Gastrocnemius medialis (tissue), 4 donors: Measurements from ENCODE around the gene RMND1. TPM values are rescaled to one million over a fixed set of nuclear protein-coding genes. Genes with fewer than 3 reads are reported as not detected.
"Not testable (repeated sequence)": the region's sequence is repeated elsewhere in the genome, so short reads cannot be mapped to it uniquely, and the experiment has no call there.

Experiments used
- ATAC-seq, 2 donors: fragments of 150-250 bp; one replicate each; pipeline ENCODE4 v1.9.1; 2016
- DNase-seq, 2 donors: peaks; one replicate each; pipeline ENCODE4 v3.0.0-alpha.2; 2019
- H3K27ac ChIP-seq, 4 donors: fragments of 200-600 bp; sonication (generic); 1 replicate in 1 of 4; 2 replicates in 3 of 4; pipeline ENCODE4 v1.5.1; 2016 to 2018; ENCODE audit warnings: mild to moderate bottlenecking in 2 of 4, moderate library complexity in 1 of 4
- H3K27me3 ChIP-seq, 3 donors: fragments of 200-600 bp; sonication (generic) in 2 of 3; 1 replicate in 1 of 3; 2 replicates in 2 of 3; pipeline versions ENCODE4 v1.5.1 to v1.6.0; 2016 to 2019; ENCODE audit warnings: mild to moderate bottlenecking in 1 of 3, moderate library complexity in 1 of 3
- H3K36me3 ChIP-seq, 2 donors: fragments of 200-600 bp; sonication (generic) in 1 of 2; one replicate each; pipeline ENCODE4 v1.5.1; 2017 to 2018
- H3K4me1 ChIP-seq, 2 donors: fragments of 200-600 bp; sonication (generic) in 1 of 2; one replicate each; pipeline ENCODE4 v1.5.1; 2016 to 2017; ENCODE audit warnings: mild to moderate bottlenecking in 2 of 2
- H3K4me3 ChIP-seq, 4 donors: fragments of 200-600 bp; sonication (generic) in 3 of 4; 1 replicate in 1 of 4; 2 replicates in 3 of 4; pipeline ENCODE4 v1.5.1; 2016 to 2019; ENCODE audit warnings: mild to moderate bottlenecking in 2 of 4
- H3K9me3 ChIP-seq, 3 donors: fragments of 200-600 bp; sonication (generic) in 2 of 3; 1 replicate in 1 of 3; 2 replicates in 2 of 3; pipeline ENCODE4 v1.5.1; 2016 to 2019
- POLR2A ChIP-seq, 2 donors: fragments of 450-650 bp; IDR thresholded peaks; one replicate each; pipeline ENCODE4 v1.6.1; 2017; ENCODE audit warnings: antibody characterized with exemption in 2 of 2, mild to moderate bottlenecking in 2 of 2, moderate library complexity in 2 of 2
- in situ Hi-C, 4 donors: fragments of 200-750 bp; cut with MboI; loops; one replicate each; pipeline versions ENCODE4 v1.15.0 to v1.8.0; 2017; ENCODE audit warnings: low sequenced_read_pairs in 4 of 4
- intact Hi-C: fragments of 100-400 bp; cut with DNase I; formaldehyde crosslinking; loops from one replicate; pipeline ENCODE4 v1.15.1; 2023; ENCODE audit warnings: low total_unique reads
- total RNA-seq, 4 donors: library from RNA; depleted of rRNA; stranded (reverse); fragments of >200 nt; gene quantifications; one replicate each; pipeline versions ENCODE4 v1.1.0 to v1.2.3, GENCODE V29; 2016
- TF ChIP-seq, protein P1 (sequence below), 5 experiments: fragments of 450-650 bp in 3 of 5; fragments of 200-600 bp in 2 of 5; sonication (generic) in 2 of 5; IDR thresholded peaks in 4 of 5; conservative IDR thresholded peaks in 1 of 5; 1 replicate in 4 of 5; 2 replicates in 1 of 5; pipeline ENCODE4 v1.5.1; 2016 to 2019; ENCODE audit warnings: antibody characterized with exemption in 5 of 5, mild to moderate bottlenecking in 3 of 5, moderate library complexity in 3 of 5

RMND1 gene
- total RNA-seq, 4 donors from 2014 or later = 6.4 to 9.6 (median 8.4) TPM

DNA sequence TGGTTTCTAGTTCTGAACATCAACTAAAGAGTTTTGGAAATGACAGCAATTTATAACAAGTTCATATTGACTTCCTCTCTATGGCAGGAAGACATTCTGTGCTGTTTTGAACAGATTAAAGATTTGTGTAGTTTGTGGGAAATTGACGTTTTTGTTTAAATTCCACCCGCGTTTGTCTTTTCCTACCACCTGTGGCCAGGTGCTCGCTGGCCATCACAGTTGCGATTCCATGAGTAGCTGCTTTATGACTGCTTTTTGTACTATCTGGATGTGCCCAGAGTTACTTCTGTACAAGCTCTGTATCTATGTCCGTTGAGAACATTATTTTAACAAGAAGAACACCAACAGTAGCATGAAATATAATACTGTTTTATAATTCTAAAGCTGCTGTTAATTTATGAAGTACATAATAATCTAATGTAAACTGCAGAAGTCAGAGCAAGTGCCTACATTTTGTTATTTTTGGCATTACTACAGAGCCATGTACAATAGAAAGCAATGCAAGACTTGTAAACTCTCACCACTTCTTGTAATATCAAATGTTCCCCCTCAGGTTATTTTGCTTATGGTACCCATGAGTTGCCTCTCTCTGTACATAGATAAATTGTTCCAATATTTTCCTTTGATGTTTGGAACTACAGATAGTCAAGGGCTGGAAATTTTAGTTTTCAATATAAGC is 94.0 kb downstream of the RMND1 start:
- ATAC-seq (no peak), DNase-seq (no peak)
- peaks cover 0 to 24% of the 10 kb centered on the region in 2 donors for H3K36me3 ChIP-seq
- H3K27me3 ChIP-seq = no peaks in the 10 kb centered on the region
- no peaks in the 10 kb centered on the region for H3K9me3 ChIP-seq
- in situ Hi-C loops (no loop called here), intact Hi-C loops (no loop called here)
- H3K4me1 ChIP-seq = no peaks in the 10 kb centered on the region
- TF ChIP-seq, protein P1, sequence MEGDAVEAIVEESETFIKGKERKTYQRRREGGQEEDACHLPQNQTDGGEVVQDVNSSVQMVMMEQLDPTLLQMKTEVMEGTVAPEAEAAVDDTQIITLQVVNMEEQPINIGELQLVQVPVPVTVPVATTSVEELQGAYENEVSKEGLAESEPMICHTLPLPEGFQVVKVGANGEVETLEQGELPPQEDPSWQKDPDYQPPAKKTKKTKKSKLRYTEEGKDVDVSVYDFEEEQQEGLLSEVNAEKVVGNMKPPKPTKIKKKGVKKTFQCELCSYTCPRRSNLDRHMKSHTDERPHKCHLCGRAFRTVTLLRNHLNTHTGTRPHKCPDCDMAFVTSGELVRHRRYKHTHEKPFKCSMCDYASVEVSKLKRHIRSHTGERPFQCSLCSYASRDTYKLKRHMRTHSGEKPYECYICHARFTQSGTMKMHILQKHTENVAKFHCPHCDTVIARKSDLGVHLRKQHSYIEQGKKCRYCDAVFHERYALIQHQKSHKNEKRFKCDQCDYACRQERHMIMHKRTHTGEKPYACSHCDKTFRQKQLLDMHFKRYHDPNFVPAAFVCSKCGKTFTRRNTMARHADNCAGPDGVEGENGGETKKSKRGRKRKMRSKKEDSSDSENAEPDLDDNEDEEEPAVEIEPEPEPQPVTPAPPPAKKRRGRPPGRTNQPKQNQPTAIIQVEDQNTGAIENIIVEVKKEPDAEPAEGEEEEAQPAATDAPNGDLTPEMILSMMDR (IDR thresholded peaks at IDR 0.05 in 4 of 5, conservative IDR thresholded peaks at IDR 0.05 in 1 of 5) = no peak
- TF ChIP-seq POLR2A (IDR thresholded peaks at IDR 0.05) = no peak
- no peak overlapping the region for H3K27ac ChIP-seq
- no peak overlapping the region for H3K4me3 ChIP-seq

DNA sequence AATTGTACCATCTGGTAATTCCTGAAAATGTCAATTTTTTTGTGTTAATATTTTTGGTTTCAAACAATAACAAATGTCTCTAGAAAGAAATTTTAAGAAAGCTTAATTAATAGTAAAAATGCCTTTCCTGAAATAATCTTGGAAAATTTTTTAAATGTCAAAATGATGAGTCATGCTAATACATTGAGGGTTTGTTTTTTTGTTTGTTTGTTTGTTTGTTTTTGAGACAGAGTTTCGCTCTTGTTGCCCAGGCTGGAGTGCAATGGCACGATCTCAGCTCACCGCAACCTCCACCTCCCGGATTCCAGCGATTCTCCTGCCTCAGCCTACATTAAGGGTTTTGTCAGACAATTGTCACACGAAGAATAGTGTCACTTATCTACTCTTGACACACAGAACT is 94.9 kb downstream of the RMND1 start:
- DNase-seq, H3K27me3 ChIP-seq, H3K27ac ChIP-seq, ATAC-seq, intact Hi-C loops, in situ Hi-C loops, H3K4me3 ChIP-seq, H3K9me3 ChIP-seq, H3K4me1 ChIP-seq: not testable (repeated sequence)
- peaks cover 0 to 15% of the 10 kb centered on the region in 2 donors for H3K36me3 ChIP-seq

Other genes with a start within 250 kb of the RMND1 start
- gene AKAP12, start 212.2 kb downstream of the RMND1 start, total RNA-seq = 10 to 100 TPM in 2 of 4 donors, 1 to 10 TPM in 2; 6.4 to 17.3 (median 9.8) TPM
- 10 to 100 TPM in 3 of 4 donors, 1 to 10 TPM in 1; 9.6 to 18.5 (median 14.3) TPM for gene ZBTB2, start 60.6 kb downstream of the RMND1 start, total RNA-seq
- under 1 TPM in 2 of 4 donors, not detected in 2; 0.04 to 0.05 TPM for gene CCDC170, start 41.9 kb upstream of the RMND1 start, total RNA-seq